GM18861 (cell line): Measurements from ENCODE around the gene CNTFR.
"Not testable (repeated sequence)": the region's sequence is repeated elsewhere in the genome, so short reads cannot be mapped to it uniquely, and the experiment has no call there.

Experiments
- ATAC-seq: cut with Tn5 transposase; IDR thresholded peaks from one replicate; pipeline ENCODE4 v1.9.1; 2021; ENCODE audit not compliant: unreplicated experiment

CNTFR gene

GRCh38 chr9:34555500-34555899, 34.0 kb downstream of the CNTFR start:
- ATAC-seq, result no peak

GRCh38 chr9:34555002-34555348, 34.5 kb downstream of the CNTFR start:
- no peak for ATAC-seq

DNA sequence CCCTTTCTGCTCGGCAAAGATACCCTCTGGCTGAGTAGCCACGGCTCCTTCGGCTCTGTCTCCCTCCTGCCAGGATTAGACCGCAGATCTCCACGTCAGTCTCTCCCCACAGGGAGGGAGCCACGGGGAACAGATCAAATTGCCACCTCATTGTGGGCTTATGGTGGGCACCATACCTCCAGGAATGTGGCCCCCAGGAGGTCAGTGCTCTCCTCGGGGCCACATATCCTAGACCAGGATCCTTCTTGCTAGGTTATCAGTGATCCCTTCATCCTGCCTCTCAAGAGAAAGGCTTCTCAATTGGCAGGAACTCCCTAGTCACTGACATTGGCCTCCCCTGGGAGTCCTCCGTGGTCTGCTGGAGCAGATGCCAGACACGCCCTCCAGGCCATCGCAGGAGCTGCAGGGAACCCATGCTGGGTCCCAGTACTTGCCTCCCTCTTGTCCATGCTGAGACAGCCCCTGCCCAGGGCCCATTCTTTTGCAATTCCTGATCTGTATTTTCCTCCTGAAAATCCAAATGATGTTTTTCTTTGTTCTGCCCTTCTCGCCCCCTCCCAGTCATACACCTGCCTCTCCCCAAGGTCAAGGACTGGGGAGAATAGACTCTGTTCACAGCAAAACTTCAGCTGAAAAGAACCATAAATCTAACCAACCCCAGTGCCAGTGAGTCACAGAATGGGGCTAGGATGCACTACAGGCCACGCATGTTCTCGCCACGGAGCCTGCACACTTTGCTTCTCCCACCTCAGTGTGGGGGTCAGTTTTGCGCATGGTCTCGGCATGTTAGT, 35.1 kb downstream of the CNTFR start:
- ATAC-seq, result no peak

GRCh38 chr9:34553511-34554021, 36.0 kb downstream of the CNTFR start:
- no peak for ATAC-seq

GRCh38 chr9:34552986-34553385, 36.5 kb downstream of the CNTFR start:
- ATAC-seq, result no peak

- ATAC-seq, result no peak
Observed at GRCh38 chr9:34552606-34552981, 36.9 kb downstream of the CNTFR start.

GRCh38 chr9:34551751-34552605, 37.5 kb downstream of the CNTFR start:
- ATAC-seq, result no peak

GRCh38 chr9:34550681-34551270, 38.7 kb downstream of the CNTFR start:
- no peak for ATAC-seq

GRCh38 chr9:34550016-34550680, 39.4 kb downstream of the CNTFR start:
- ATAC-seq, result no peak

DNA sequence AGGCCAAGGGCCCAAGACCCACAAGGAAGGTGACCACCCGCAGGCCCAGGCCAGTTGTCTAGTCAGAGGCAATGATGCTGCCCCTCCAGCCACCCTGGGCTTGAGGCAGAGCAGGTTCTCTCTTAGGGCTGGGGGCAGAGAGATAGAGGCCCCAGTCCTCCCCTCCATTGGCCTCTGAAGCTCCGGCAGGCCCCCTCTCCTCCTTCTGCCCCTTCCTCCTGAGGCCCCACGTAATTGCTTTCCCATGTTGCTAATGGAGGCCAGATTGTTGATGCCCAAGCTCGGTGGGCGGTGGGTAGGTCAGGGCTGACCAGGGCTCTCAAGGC, 40.2 kb downstream of the CNTFR start:
- ATAC-seq, result no peak

- ATAC-seq, result no peak
Observed at GRCh38 chr9:34547960-34548611, 41.4 kb downstream of the CNTFR start.

DNA sequence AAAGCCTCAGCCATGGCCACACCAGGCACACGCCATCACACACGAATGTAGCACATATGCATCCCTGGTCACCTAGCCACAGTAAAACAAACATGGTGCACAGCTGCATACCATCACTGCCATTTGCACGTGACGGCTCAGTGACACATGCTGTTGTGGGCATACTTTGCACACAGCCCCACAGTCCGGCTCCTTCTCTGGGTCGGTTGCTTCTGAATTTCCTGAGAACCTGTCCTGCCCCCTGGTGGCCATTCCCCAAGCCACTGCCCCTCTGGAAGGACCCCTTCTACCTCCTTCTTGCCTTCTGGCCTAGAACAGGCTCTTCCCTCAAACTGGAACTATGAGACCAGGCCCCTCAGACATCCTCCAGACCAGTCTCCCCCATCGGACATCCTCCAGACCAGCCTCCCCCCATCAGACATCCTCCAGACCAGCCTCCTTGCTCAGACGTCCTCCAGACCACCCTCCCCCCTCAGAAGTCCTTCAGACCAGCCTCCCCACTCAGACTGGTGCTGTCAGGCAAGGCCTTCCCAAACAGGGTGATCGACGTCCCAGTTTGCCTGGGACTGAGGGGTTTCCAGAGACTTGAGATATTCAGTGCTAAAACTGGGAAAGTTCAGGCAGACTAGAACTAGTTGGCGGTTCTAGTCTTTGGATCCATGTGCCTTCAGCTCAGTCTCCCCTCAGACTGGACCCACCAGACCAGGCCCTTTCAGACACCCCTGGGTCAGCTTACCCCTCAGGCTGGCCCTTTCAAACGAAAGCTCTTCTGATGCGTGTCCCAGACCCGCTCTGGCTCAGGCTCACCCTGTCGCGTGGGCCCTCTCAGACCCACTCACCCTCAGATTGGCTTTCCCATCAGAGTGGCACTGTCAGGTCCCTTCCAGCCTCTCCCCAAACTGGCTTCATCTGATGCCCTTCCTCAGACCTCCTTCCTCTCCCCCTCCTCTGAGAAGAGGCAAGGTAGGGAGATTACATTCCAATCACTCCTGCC, 42.4 kb downstream of the CNTFR start:
- no peak for ATAC-seq

DNA sequence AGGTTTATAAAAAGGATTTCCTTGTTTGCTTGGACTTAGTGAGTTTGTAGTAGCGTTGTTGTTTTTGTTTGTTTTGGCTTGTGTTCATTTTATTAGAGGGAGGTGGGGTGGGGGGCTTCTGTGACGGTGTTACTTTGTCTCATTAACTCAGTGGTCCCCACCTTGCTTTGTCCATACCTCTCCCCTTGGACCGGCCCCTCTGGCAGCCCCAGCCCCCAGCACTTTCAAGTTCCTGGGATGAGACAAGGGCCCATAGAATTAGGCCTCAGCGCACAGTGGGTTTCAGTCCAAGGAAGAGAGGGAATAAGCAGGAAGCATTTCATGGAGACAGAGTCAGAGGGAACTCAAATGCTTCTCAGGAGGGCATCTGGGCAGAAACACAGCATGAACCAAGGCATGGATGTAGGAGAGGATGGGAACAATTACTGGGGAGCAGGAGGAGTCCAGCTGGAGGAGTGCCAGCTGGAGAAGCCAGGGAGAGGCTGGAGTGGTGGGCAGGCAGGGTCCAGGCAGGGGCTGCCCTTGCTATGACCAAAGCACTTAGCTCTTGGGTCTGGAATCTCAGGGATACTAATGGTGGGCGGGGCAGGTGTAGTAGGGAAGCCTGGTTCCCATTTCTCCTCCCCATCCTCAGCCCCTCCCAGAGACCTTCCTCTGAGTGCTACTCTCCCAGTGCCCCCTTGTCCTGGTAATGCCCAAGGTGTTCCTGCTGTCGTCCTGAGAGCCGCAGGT, 43.3 kb downstream of the CNTFR start:
- no peak for ATAC-seq

GRCh38 chr9:34545497-34545896, 44.0 kb downstream of the CNTFR start:
- no peak for ATAC-seq

DNA sequence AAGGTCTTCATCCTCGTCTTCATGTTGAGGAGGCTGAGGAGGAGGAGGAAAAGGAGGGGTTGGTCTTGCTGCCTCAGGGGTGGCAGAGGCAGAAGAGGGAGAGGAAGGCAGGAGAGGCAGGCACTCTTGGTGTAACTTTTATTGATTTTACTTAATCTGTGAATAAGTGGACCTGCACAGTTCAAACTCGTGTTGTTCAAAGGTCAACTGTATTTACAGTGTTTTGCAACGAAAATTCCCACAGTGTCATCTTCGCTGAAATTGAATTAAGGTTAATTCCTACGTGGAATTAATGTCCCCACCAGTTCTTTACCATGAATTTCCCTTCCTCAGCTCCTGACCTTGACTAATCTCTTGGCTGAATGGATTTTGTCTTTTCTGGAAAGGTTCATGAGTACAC, 45.5 kb downstream of the CNTFR start:
- ATAC-seq, result no peak

DNA sequence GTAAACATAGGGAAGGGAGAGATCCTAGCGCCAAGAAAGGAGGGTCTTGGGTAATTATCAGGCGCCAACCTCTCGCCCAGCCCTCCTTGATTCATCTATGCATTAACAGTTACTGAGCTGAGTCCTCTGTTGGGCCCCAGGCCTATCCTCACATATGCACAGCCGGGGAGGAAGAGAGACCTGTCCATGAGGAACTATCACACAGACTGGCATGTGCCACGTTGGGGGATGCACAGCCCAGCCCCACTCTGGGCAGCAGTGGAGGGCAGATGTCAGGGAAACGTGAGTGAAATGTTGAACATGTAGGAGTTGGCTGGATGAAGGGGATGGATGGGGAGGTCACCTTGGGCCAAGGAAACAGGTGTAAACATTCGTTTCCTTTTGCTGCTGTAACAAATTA, 48.0 kb downstream of the CNTFR start:
- ATAC-seq, result no peak

GRCh38 chr9:34540827-34541226, 48.7 kb downstream of the CNTFR start:
- ATAC-seq, result no peak

DNA sequence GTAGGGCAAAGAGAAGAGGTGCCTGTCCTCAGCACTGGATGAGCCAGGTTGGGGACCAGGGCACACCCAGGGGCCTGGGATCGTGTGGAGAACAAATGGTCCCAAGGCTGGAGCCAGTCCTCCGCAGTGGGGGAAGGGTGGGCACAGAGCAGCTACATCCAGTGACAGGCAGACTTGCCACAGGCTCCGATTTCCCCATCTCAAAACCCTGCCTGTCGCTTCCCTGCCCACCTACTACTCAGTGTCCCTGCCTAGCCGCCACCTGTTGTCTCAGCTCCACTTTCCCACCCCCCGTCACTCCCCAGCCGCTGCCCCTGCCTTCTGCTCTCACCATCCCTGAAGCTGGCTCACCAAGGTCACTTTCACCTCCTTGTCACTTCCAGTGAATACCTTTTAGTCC, 52.8 kb downstream of the CNTFR start:
- no peak for ATAC-seq

- not testable (repeated sequence) for ATAC-seq
Observed at GRCh38 chr9:34532041-34532440, 57.5 kb downstream of the CNTFR start.
